CD1c-positive myeloid dendritic cell (primary cell): ENCODE data around the gene CLDN20.
"Not testable (repeated sequence)": the region's sequence is repeated elsewhere in the genome, so short reads cannot be mapped to it uniquely, and the experiment has no call there.

ENCODE experiments used
- DNase-seq: peaks from one replicate; pipeline ENCODE4 v3.0.0-alpha.2; 2016; ENCODE audit errors: extremely low spot score

CLDN20 gene

DNA sequence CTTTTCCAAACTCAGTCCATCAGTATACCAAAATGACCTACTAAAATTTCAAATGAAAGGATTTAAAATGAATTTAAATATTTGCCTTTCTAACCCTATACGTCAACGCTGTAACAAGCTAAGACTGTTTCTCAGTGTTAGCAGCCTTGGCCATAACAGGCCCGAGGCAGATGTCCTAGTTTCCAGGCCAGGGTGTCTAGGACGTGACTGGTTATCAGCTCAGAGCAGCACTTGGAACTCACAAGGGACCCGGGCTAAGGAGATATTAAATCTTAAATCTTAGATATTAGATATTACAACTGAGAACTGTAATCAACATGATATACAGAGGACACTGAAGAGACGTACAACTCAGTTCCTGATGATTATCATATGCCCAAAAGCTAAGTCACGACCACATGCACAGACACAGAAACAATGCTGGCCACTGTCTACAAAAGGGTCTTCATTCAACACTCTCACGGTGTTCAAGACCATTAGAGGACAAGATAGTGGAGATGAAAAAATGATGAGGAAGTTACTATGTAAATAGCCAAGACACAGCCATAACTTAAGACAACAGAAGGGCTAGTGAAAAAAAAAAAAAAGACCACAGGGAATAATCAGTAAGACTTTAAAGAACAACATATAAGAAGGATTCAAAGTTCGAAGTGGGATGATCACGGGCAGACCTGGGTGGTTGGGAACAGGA is at the start of gene CLDN20:
TSS of gene CLDN20 (plus strand) at position 641 of the 691 bp plus-strand sequence. CDS start 11,707 bp downstream, outside the sequence.
- DNase-seq, result no peak

DNA sequence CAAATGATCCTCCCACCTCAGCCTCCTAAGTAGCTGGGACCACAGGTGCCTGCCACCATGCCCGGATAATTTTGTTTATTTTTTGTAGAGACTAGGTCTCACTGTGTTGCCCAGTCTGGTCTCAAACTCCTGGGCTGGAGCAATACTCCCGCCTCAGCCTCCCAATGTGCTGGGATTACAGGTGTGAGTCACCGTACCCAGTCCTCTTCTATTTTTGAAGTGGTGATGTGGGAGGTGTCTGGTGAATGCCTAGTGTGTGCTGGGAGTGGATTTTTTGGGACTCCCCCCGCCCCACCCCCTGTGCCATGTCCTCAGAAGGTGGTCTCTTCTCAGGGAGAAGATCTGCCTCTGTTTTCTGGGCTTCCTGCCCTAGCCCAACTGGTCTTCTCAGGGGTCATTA is 47.9 kb upstream of the CLDN20 start:
- DNase-seq, result no peak

- no peak for DNase-seq
Measured at GRCh38 chr6:155216312-155217046, 47.3 kb upstream of the CLDN20 start.

DNA sequence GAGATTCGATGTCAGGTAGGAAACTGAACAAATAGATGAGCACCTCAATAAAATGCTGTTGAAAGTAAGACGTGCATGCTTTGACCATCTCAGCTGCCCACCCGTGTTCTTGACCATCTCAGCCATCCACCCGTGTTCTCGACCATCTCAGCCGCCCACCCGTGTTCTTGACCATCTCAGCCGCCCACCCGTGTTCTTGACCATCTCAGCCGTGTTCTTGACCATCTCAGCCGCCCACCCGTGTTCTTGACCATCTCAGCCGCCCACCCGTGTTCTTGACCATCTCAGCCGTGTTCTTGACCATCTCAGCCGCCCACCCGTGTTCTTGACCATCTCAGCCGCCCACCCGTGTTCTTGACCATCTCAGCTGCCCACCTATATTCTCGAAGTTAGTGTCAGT is 45.1 kb upstream of the CLDN20 start:
- not testable (repeated sequence) for DNase-seq

GRCh38 chr6:155219299-155219698 is 44.5 kb upstream of the CLDN20 start:
- DNase-seq, result no peak

DNA sequence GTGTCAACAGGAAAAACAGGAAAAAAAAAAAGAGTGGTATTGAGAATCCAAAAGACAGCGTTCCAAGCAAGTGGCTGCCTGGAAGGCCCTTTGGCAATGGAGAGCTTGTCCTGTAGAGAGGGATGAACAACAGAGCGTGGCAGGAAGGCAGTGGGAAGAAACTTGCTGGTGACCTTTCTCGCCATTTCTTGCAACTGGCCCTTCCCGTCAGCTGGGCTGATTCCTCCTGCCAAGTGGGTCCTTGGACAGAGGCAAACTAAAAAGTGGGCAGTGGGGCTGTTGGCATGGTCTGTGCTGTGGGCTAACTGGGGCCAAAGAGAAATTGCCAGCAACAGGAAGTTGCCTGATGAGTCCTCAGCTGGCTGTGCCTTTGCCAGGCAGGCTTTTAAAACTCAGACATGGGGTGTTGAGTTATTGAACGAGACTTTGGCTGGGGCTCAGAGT is 43.9 kb upstream of the CLDN20 start:
- no peak for DNase-seq

DNA sequence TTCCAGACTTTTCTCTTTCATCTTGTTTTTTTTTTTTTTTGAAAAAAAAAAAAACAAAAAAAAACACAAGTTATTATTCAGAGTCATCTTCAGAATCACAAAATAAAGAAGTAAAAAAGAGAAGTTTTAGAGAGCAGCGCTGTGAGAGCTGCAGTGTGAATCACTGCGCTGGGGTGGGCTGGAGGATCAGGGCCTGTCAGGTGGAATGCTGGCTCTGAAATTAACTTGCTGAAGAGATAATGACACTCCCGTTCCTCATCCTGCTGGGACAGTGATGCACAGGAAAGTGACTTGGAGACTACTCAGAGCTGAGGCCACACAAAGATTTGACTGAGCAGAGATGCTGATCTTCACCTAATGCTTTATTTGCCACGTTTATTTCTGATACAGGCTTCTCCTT is 42.7 kb upstream of the CLDN20 start:
- peak; percentile 79 for DNase-seq

DNA sequence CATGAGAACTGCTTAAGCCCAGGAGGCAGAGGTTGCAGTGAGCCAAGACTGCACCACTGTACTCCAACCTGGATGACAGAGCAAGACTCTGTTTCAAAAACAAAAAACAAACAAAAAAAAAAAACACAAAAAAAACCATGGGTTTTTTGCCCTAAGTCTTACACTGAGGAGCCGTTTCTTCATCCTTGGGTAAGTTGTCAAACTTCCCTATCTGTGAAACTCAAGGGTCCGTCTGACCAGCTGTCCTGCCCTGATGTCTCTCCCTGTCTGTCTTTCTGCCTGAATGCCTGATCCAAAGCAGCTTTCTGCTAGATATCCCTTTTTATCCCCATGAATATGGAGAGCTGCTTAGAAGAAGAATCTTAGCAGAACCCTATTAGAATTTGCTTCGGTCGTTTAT is 41.3 kb upstream of the CLDN20 start:
- DNase-seq, result peak; percentile 15

- peak; percentile 78 for DNase-seq
Measured at GRCh38 chr6:155223646-155224451, 40.0 kb upstream of the CLDN20 start.

GRCh38 chr6:155224618-155225017 is 39.2 kb upstream of the CLDN20 start:
- no peak for DNase-seq

GRCh38 chr6:155227046-155227445 is 36.8 kb upstream of the CLDN20 start:
- DNase-seq, result no peak

GRCh38 chr6:155228546-155229166 is 35.2 kb upstream of the CLDN20 start:
- no peak for DNase-seq

GRCh38 chr6:155230975-155231374 is 32.8 kb upstream of the CLDN20 start:
- not testable (repeated sequence) for DNase-seq

- DNase-seq, result no peak
Measured at GRCh38 chr6:155232848-155233247, 31.0 kb upstream of the CLDN20 start.

DNA sequence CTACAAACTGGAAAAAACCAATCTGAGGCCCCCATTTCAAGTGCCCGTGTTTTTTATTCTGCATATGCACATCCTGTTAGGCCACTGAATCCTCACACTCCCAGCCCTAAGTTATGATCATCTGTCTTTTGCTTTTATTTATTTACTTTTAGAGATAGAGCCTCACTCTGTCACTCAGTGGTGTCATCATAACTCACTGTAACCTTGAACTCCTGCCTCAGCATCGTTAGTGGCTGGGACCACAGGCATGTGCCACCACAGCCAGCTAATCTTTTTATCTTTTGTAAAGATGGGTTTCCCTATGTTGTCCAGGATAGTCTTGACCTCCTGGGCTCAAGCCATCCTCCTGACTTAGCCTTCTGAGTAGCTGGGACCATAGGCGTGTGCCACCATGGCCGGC is 29.6 kb upstream of the CLDN20 start:
- DNase-seq, result no peak

DNA sequence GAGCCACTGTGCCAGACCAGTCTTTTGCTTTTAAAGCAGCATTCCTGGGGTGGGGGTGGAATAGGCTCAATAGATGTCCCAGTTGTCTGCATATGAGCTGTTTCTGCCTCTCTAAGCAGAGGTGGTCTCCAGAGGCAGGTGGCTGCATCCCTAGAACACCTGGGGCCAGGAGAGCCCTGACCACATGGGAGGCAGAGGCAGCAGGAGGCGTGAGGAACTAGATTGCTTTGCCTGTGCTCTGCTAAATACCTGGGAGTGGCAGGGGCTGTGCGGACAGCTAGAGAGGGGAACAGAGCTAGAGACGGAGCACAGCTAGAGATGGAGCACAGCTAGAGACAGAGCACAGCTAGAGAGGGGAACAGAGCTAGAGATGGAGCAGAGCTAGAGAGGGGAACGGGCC is 29.1 kb upstream of the CLDN20 start:
- DNase-seq, result no peak

GRCh38 chr6:155235087-155235486 is 28.7 kb upstream of the CLDN20 start:
- no peak for DNase-seq

GRCh38 chr6:155237613-155238012 is 26.2 kb upstream of the CLDN20 start:
- DNase-seq, result no peak

- no peak for DNase-seq
Measured at GRCh38 chr6:155240905-155241600, 22.8 kb upstream of the CLDN20 start.

GRCh38 chr6:155241966-155242365 is 21.8 kb upstream of the CLDN20 start:
- DNase-seq, result no peak

DNA sequence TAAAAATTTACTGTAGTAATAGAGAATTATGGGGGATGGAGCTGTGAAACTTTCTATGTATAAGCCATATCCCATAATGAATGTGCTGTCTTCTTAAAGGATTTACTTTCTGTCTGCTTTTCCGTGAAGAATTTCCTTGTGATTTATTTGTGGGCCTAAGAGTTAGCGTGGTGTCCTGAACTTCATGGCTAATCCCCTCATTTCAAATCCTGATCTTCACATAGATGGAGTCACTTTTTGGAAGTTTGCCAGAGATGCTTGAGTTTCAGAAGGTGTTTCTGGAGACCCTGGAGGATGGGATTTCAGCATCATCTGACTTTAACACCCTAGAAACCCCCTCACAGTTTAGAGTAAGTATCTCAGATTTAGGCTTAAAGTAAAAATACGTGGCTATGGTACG is 19.4 kb upstream of the CLDN20 start:
- DNase-seq, result no peak
